ENCODE measurements around the gene SCGB1A1. TPM values are rescaled to one million over a fixed set of nuclear protein-coding genes. Genes with fewer than 3 reads are reported as not detected.
A peak's percentile ranks its signal among the peaks of the same experiment; 100 is the strongest.

The SCGB1A1 gene
- total RNA-seq, 4 donors from 2014 or later = not detected

- Histone ChIP-seq H3K9me3 (no peaks in the 10 kb centered on the region), H3K27ac (peak overlapping the region; percentile 83), H3K36me3 (no peaks in the 10 kb centered on the region), H3K27me3 (no peaks in the 10 kb centered on the region), H3K4me3 (no peak overlapping the region), H3K4me1 (peaks cover 93% of the 10 kb centered on the region)
- peak in 1 of 2 donors; percentile 53 for DNase-seq (ENCODE audit: low spot score in 2 of 2)
- TF ChIP-seq POLR2AphosphoS5 (IDR thresholded peaks at IDR 0.05) = no peak
- TF ChIP-seq POLR2A (IDR thresholded peaks at IDR 0.05) = no peak
- TF ChIP-seq, protein P1, sequence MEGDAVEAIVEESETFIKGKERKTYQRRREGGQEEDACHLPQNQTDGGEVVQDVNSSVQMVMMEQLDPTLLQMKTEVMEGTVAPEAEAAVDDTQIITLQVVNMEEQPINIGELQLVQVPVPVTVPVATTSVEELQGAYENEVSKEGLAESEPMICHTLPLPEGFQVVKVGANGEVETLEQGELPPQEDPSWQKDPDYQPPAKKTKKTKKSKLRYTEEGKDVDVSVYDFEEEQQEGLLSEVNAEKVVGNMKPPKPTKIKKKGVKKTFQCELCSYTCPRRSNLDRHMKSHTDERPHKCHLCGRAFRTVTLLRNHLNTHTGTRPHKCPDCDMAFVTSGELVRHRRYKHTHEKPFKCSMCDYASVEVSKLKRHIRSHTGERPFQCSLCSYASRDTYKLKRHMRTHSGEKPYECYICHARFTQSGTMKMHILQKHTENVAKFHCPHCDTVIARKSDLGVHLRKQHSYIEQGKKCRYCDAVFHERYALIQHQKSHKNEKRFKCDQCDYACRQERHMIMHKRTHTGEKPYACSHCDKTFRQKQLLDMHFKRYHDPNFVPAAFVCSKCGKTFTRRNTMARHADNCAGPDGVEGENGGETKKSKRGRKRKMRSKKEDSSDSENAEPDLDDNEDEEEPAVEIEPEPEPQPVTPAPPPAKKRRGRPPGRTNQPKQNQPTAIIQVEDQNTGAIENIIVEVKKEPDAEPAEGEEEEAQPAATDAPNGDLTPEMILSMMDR (IDR thresholded peaks at IDR 0.05) = no peak
- TF ChIP-seq EP300 (IDR thresholded peaks at IDR 0.05) = no peak
- WGBS = 43% methylated on average over 7 of the region's 10 CpGs
Measured at GRCh38 chr11:62399172-62399877, 19.5 kb upstream of the SCGB1A1 start.

- H3K4me1 ChIP-seq = peaks cover 88% of the 10 kb centered on the region
- peak overlapping the region; percentile 83 for H3K27ac ChIP-seq
- WGBS = 53% methylated on average over 4 of the region's 7 CpGs
- no peak overlapping the region for H3K4me3 ChIP-seq
- peak in 1 of 2 donors; percentile 71 for DNase-seq (ENCODE audit: low spot score in 2 of 2)
- H3K36me3 ChIP-seq = no peaks in the 10 kb centered on the region
- TF ChIP-seq, protein P1 (IDR thresholded peaks at IDR 0.05) = no peak
- TF ChIP-seq POLR2A (IDR thresholded peaks at IDR 0.05) (no peak), POLR2AphosphoS5 (IDR thresholded peaks at IDR 0.05) (no peak), EP300 (IDR thresholded peaks at IDR 0.05) (no peak)
- H3K9me3 ChIP-seq = no peaks in the 10 kb centered on the region
- no peaks in the 10 kb centered on the region for H3K27me3 ChIP-seq
Measured at GRCh38 chr11:62399878-62400266, 19.0 kb upstream of the SCGB1A1 start.

- Histone ChIP-seq H3K27me3 (no peaks in the 10 kb centered on the region), H3K27ac (peak overlapping the region; percentile 83), H3K4me1 (peaks cover 84% of the 10 kb centered on the region), H3K4me3 (no peak overlapping the region), H3K9me3 (no peaks in the 10 kb centered on the region), H3K36me3 (no peaks in the 10 kb centered on the region)
- WGBS = 53% methylated on average over 6 of the region's 6 CpGs
- peak in 1 of 2 donors; percentile 66 for DNase-seq (ENCODE audit: low spot score in 2 of 2)
- TF ChIP-seq, protein P1 (IDR thresholded peaks at IDR 0.05) = no peak
- TF ChIP-seq POLR2A (IDR thresholded peaks at IDR 0.05) = no peak
- no peak for TF ChIP-seq POLR2AphosphoS5 (IDR thresholded peaks at IDR 0.05)
- no peak for TF ChIP-seq EP300 (IDR thresholded peaks at IDR 0.05)
Measured at GRCh38 chr11:62400281-62400680, 18.6 kb upstream of the SCGB1A1 start.

DNA sequence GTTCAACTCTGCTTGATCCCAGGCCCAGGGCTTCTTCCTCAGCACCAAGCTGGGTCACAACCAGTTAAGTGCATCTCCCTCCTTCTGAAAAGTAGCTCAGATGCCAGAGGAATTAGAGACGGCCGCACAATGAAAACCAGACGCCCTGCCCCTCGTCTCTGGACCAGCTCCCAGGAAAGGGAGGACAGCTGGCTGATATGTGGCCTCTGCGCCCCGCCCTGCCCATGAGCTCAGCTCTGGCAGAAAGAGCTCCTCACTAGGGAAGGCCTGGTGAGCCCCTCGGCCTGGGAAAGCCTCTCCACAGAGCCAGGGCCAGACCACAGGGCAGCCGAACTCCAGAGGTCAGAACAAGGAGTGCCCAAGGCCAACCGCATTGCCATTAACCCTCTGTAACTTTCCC lies 18.1 kb upstream of the SCGB1A1 start:
- Histone ChIP-seq H3K36me3 (no peaks in the 10 kb centered on the region), H3K4me1 (peaks cover 80% of the 10 kb centered on the region), H3K9me3 (no peaks in the 10 kb centered on the region), H3K27me3 (no peaks in the 10 kb centered on the region), H3K27ac (peak overlapping the region; percentile 83), H3K4me3 (peak overlapping the region; percentile 29)
- no peak for TF ChIP-seq POLR2AphosphoS5 (IDR thresholded peaks at IDR 0.05)
- TF ChIP-seq POLR2A (IDR thresholded peaks at IDR 0.05) = no peak
- TF ChIP-seq, protein P1 (IDR thresholded peaks at IDR 0.05) = no peak
- no peak for TF ChIP-seq EP300 (IDR thresholded peaks at IDR 0.05)
- peak; percentile 91 to 95 for DNase-seq (ENCODE audit: low spot score in 2 of 2)
- WGBS = 28% methylated on average over 4 of the region's 9 CpGs

- 54% methylated on average over 2 of the region's 5 CpGs for WGBS
- no peaks in the 10 kb centered on the region for H3K9me3 ChIP-seq
Measured at GRCh38 chr11:62401356-62401755, 17.5 kb upstream of the SCGB1A1 start.

More at GRCh38 chr11:62401356-62401755, 17.5 kb upstream of the SCGB1A1 start:
- DNase-seq (ENCODE audit: low spot score in 2 of 2) = peak in 1 of 2 donors; percentile 52
- Histone ChIP-seq H3K4me1 (peaks cover 74% of the 10 kb centered on the region), H3K27me3 (no peaks in the 10 kb centered on the region), H3K36me3 (no peaks in the 10 kb centered on the region), H3K4me3 (peak overlapping the region; percentile 29), H3K27ac (peak overlapping the region; percentile 83)
- TF ChIP-seq EP300 (IDR thresholded peaks at IDR 0.05) (no peak), POLR2AphosphoS5 (IDR thresholded peaks at IDR 0.05) (no peak), POLR2A (IDR thresholded peaks at IDR 0.05) (no peak)
- TF ChIP-seq, protein P1 (IDR thresholded peaks at IDR 0.05) = no peak
